GM11168 (cell line): ENCODE results near the gene RASAL1.

Experiments used
- in situ Hi-C: fragments of 300-500 bp; cut with MboI; formaldehyde crosslinking; loops from one replicate; pipeline ENCODE4 v1.12.0; 2022; ENCODE audit warnings: low sequenced_read_pairs; ENCODE audit not compliant: unreplicated experiment

The RASAL1 gene

GRCh38 chr12:113101751-113102150 is 33.8 kb downstream of the RASAL1 start:
- in situ Hi-C loops = no loop called here

DNA sequence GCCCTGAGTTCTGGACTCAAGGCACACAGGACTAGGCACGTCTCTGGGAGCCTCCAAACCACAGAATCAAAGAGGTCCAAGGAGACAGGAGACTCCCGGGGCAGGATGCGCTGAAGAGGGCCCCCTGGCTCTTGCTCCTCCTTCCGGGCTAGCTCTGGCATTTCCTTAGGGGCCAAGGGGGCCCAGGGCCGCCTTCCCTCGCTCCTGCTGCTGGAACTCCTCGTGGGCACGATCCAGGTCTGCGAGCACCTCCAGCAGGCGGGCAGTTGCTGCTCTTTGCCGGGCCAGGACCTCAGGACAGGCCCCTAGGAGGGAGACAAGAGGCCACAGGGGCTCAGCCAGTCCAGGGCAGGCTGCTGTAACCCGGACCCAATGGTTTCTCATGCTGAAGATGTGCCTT is 35.8 kb downstream of the RASAL1 start:
- in situ Hi-C loops = loop anchor here (5.0 kb wide), 1 partner anchor 42 kb away; the partner anchor contains the start of gene DTX1

GRCh38 chr12:113099364-113099763 is 36.2 kb downstream of the RASAL1 start:
- in situ Hi-C loops = loop anchor here (5.0 kb wide), 1 partner anchor 42 kb away; the partner anchor contains the start of gene DTX1

GRCh38 chr12:113098441-113099028 is 37.0 kb downstream of the RASAL1 start:
- in situ Hi-C loops = loop anchor here (5.0 kb wide), 1 partner anchor 41 kb away; the partner anchor contains the start of gene DTX1

DNA sequence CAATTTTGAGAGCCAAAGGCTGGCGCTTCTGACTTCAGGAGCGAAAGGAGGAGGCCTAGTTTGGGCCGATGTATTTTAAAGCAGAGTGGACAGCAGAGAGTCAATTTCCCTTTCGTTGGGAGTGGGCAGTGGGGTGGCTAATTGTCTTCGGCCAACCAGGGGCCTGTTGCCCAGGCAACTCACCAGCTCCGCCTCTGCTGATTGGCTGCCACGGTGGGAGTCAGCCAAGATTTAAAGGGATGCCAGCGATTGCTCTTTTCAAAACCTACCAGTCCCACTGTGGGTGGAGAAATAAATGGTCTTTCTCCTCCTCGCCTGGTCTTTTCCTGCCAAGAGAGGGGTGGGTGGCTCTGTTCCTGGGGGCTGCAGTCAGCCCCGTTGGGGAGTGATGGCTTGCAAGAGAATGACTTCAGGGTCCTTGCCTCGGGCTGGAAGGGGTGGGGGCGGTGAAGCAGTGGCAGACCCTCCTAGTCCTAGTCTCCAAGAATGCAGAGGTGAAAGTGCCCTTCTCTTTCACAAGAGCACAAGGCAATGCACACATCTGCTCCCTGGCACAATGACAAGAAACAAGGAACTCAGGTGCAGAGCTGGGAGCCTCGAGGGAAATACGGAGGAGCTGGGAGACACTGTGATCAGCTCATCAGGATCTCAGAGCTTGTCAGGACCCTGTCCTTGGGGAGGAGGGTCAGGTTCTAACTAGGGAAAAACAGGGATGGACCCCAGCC is 37.7 kb downstream of the RASAL1 start:
- in situ Hi-C loops = loop anchor here (5.0 kb wide), 1 partner anchor 41 kb away; the partner anchor contains the start of gene DTX1

GRCh38 chr12:113096675-113097461 is 38.7 kb downstream of the RASAL1 start:
- in situ Hi-C loops = loop anchor here (5.0 kb wide), 1 partner anchor 40 kb away; the partner anchor contains the start of gene DTX1

GRCh38 chr12:113095405-113095804 is 40.2 kb downstream of the RASAL1 start:
- in situ Hi-C loops = loop anchor here (5.0 kb wide), 1 partner anchor 38 kb away; the partner anchor contains the start of gene DTX1

DNA sequence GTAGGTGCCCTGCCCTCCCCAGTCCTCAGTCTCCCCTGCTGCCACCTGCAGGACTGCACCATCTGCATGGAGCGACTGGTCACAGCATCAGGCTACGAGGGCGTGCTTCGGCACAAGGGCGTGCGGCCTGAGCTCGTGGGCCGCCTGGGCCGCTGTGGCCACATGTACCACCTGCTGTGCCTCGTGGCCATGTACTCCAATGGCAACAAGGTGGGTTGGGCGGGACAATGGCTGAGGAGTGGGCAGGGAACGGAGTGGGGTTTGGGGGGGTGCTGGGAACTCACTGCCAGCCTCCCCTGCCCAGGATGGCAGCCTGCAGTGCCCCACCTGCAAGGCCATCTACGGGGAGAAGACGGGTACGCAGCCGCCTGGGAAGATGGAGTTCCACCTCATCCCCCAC is 40.8 kb downstream of the RASAL1 start:
- in situ Hi-C loops = loop anchor here (5.0 kb wide), 1 partner anchor 37 kb away; the partner anchor contains the start of gene DTX1

DNA sequence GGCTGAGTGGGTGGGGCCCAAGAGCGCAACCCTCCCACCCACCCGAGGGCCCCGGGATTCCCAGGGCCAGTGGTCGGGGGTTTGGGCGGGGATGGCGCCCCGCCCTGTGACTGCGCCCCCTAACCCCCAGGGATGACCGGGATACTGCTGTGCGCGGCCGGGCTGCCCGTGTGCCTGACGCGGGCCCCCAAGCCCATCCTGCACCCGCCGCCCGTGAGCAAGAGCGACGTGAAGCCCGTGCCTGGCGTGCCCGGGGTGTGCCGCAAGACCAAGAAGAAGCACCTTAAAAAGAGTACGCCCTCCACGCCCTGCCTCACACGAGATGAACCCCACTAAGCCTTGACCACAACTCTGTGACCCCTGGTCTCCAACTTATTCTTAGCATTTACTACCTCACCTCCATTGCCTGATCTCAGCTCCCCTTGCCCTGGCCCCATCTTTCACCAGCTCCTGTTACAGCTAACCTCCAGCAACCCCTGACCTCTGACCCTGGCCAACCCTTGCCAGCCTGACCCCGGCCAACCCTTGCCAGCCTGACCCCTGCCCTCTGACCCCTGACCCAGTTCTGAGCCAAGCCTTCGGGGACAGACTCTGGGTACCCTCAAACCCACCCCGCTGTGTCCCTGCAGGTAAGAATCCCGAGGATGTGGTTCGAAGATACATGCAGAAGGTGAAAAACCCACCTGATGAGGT is 42.0 kb downstream of the RASAL1 start:
- in situ Hi-C loops = no loop called here

- in situ Hi-C loops = no loop called here
Measured at GRCh38 chr12:113092607-113093408, 42.8 kb downstream of the RASAL1 start.

DNA sequence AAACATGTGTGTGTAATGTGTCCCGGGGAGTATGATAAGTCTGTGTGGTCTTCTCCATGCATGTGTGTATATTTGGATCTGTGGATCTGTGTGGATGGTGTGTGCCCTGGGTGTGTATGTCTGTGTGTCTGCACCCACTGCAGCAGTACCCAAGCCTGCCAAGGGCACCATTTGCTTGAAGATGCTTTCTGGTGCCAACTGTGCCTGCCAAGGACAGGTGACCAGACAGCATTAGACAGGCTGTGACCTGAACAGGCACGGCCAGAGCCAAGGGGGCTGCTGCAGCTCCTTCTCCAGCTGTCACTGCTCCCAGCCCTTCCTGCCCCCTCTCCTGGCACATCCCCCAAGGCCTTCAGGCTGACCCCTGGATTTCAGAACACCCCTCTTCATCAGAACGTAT is 44.1 kb downstream of the RASAL1 start:
- in situ Hi-C loops = no loop called here

DNA sequence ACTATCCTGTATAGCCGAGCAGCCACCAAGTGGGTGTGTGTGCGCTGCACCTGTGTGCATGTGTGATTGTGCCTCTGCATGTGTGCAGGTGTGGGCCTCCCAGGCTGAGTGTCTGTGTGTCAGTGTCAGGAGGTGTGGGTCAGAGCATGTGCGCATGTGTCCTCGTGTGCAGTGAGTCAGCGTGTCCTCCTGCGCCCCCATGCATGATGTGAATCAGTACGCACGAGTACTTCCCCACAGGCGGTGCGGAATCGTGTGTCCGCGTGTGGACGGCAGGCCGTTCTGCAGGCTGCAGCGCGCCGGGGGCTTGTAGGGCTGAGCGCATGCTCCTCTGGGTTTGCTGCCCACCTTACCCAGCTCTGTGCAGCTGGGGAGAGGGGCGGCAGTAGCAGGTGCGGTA is 44.8 kb downstream of the RASAL1 start:
- in situ Hi-C loops = no loop called here

- in situ Hi-C loops = no loop called here
Measured at GRCh38 chr12:113089839-113090238, 45.7 kb downstream of the RASAL1 start.

DNA sequence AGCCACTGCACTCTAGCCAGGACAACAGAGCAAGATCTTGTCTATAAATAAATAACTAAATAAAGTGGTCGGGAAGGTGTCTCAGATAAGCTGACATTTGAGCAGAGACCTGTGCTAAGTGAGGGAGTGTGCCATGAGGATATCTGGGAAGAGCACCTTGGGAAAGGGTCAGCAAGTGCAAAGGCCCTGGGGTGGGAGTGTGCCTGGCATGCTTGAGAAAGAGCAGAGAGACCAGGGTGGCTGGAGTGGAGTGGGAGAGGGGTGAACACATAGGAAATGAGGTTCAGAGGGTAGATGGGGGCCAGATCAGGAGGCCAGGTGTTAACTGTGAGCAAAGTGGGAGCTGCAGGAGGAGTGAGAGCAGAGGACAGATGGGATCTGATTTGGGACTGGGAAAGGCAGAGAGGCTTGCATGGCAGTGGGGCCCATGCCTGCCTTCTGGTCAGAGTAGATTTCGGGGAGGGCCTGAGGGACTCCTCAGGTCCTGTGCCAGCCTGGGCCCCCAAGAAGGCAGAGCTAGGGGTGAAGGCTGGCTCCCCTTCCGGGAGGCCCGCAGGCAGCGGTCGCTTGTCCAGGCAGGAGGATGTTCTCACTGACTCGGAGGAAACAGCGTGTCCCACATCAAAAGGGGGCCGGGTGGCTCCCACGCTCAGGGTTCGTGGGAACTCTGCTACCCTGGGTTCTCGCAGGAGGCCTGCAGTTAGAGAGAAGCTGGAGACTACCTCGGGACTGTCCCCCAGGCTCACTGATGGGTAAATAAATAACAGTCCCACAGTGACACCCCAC is 46.4 kb downstream of the RASAL1 start:
- in situ Hi-C loops = no loop called here

DNA sequence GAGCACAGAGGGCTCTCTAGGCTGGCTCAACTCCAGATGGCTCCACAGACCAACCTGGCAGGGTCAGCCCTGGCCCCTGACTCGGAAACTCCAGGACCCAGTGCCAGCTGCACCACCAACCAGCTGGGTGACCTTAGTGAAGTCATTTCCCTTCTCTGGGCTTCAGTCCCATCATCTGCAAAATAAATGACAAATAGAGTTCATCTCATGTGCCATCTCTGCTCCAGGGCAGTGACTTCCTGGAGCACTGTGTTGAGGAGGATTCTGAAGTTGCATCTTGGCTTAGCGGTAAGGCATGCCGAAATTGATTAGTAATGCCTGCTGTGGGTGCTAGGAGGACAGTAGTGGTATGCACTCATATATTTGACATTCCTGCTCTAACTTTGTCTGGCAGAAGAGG is 47.5 kb downstream of the RASAL1 start:
- in situ Hi-C loops = no loop called here

- in situ Hi-C loops = no loop called here
Measured at GRCh38 chr12:113087193-113087592, 48.4 kb downstream of the RASAL1 start.

DNA sequence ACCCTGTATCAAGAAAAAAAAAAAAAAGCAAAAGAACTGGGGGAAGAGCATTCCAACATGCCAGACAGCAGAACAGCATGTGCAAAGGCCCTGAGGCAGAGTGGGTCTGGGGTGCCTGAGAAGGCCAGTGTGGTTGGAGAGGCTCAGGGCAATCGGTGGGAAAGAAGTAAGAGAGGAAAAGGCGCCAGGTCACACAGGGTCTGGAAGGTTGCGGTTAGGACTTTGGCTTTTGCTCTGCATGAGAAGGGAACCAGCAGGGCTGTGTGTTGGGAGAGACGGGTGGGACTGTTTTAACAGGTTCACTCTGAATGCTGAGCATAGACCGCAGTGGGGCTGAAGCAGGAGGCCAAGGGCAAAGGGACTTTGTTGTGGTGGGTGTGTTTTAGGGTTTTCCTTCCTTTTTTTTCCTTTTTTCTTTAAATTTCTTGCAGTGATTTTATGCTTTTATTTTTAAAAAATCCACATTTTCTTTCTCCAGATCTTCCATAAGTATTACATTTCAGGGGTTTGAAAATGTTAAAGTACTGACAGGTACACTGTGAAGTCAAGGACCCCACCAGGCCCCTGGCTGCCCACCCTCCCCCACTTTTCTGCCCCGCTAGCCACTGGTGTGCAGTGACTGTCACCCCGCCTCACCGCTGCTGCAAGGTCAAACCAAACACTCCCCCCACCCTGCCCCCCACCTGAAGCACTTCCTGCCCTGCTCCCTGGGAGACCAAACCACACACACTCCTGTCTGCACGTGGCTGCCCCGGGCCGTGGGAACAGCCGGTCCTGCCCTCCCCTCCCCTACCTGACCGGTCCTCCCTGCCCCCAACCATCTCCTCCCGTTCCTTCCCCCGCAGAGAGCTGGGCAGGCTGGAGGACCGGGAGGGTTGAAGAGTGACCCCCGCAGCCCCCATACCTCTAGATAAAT is 49.1 kb downstream of the RASAL1 start:
- in situ Hi-C loops = no loop called here
